A673 (cell line): Measurements from ENCODE around the gene MPI. TPM values are rescaled to one million over a fixed set of nuclear protein-coding genes. Genes with fewer than 3 reads are reported as not detected.

Source experiments
- BruUV-seq: library from RNA; stranded (reverse); fragments of 400-500 nt; replicated peaks from 2 replicates; lab custom pipeline; 2021; lab: Mats Ljungman, UMichigan
- CTCF ChIA-PET: fragments of 300-600 bp; sonication (Branson Sonifier 250); formaldehyde crosslinking; loops from one replicate; lab custom pipeline; 2022; ENCODE audit warnings: antibody characterized with exemption; lab: Charles Lee
- POLR2A ChIA-PET: fragments of 300-600 bp; sonication (Branson Sonifier 250); formaldehyde crosslinking; loops from one replicate; lab custom pipeline; 2022; ENCODE audit warnings: antibody characterized with exemption; ENCODE audit not compliant: low non-redundant PET; lab: Charles Lee
- DNase-seq: peaks from one replicate; pipeline ENCODE4 v3.0.0-alpha.2; 2015; ENCODE audit warnings: low spot score
- H3K27ac ChIP-seq: fragments of 200-600 bp; sonication (generic); 2 replicates; pipeline ENCODE4 v1.5.1; 2016; ENCODE audit warnings: mixed run types, low read depth, mild to moderate bottlenecking, mixed read lengths, antibody characterized with exemption, low read length; ENCODE audit not compliant: poor library complexity, severe bottlenecking
- H3K27me3 ChIP-seq: fragments of 200-600 bp; sonication (generic); replicated peaks from 2 replicates; pipeline ENCODE4 v1.6.1; 2017; ENCODE audit warnings: mixed run types, low read depth, mild to moderate bottlenecking, mixed read lengths, antibody characterized with exemption, low read length; ENCODE audit not compliant: insufficient read depth, poor library complexity
- H3K36me3 ChIP-seq: fragments of 200-600 bp; sonication (generic); 2 replicates; pipeline ENCODE4 v1.6.1; 2016; ENCODE audit warnings: mixed run types, mild to moderate bottlenecking, mixed read lengths, antibody characterized with exemption, low read length; ENCODE audit not compliant: insufficient read depth, poor library complexity, severe bottlenecking
- H3K4me1 ChIP-seq: fragments of 200-600 bp; sonication (generic); 2 replicates; pipeline ENCODE4 v1.6.1; 2017; ENCODE audit warnings: mixed run types, mild to moderate bottlenecking, mixed read lengths, antibody characterized with exemption, low read length; ENCODE audit not compliant: insufficient read depth, poor library complexity, severe bottlenecking
- H3K4me3 ChIP-seq: fragments of 200-600 bp; sonication (generic); 2 replicates; pipeline ENCODE4 v1.5.1; 2016; ENCODE audit warnings: low read depth, mixed run types, mild to moderate bottlenecking, mixed read lengths, low read length; ENCODE audit not compliant: poor library complexity, severe bottlenecking
- H3K9me3 ChIP-seq: fragments of 200-600 bp; sonication (generic); 2 replicates; pipeline ENCODE4 v1.6.1; 2016; ENCODE audit warnings: mixed run types, low read depth, mild to moderate bottlenecking, mixed read lengths, antibody characterized with exemption, low read length; ENCODE audit not compliant: poor library complexity, severe bottlenecking
- EZH2 ChIP-seq: fragments of 200-600 bp; sonication (generic); IDR thresholded peaks from 2 replicates; pipeline ENCODE4 v1.6.1; 2017; ENCODE audit warnings: borderline replicate concordance, low read depth, mild to moderate bottlenecking, mixed read lengths, antibody characterized with exemption, low read length; ENCODE audit not compliant: poor library complexity, severe bottlenecking
- intact Hi-C: fragments of 100-400 bp; cut with micrococcal nuclease; formaldehyde crosslinking; loops from one replicate; pipeline ENCODE4 v1.10.0; 2022; ENCODE audit not compliant: unreplicated experiment
- total RNA-seq: library from RNA; stranded (reverse); gene quantifications from 2 replicates; pipeline ENCODE4 v1.2.3, GENCODE V29; 2021
- TF ChIP-seq, protein P1 (sequence below): fragments of 300-800, 200-600 bp; sonication (generic); conservative IDR thresholded peaks from 2 replicates; pipeline ENCODE4 v1.5.1; 2017; ENCODE audit warnings: low read depth, mild to moderate bottlenecking, antibody characterized with exemption, low read length, moderate library complexity, mixed read lengths

MPI gene
- total RNA-seq, 1 experiment from 2014 or later, result 48.2 TPM

DNA sequence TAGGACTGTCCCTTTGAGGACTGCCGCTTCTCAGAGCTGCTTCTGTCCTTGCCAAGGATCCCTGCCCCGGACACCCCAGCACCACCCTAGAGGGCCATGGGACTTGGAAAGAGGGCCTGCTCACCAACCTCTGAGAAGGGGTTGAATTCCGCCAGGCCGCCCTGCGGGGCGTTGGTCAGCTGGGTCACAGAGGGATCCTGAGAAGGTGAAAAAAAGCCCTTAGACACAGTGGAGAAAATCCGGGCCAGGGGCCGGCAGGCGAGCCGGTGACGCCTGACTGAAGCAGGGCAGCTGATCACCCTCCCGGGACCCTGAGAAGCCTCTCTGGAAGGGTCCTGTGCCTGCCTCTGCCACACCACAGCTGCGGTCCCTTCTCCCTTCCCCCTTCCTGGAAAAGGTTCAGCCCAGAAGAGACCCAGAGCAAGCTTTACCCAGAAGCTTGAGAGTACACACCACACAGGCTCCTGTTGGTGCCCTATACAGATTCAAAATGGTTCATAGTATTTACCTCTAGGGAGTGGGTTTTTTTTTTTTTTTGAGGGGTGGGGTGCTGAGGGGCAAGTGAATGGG, 35.3 kb upstream of the MPI start:
- ChIA-PET CTCF (no interaction called here), POLR2A (interaction anchor here (0.5 to 0.7 kb wide), 3 partner anchors 13 to 965 kb away, joined by 3 to 4 read pairs (median 3); no protein-coding TSS in a partner anchor)
- Histone ChIP-seq H3K27me3 (no peaks in the 10 kb centered on the region), H3K27ac (peak overlapping the region; percentile 47), H3K4me1 (no peaks in the 10 kb centered on the region), H3K36me3 (peaks cover 40% of the 10 kb centered on the region), H3K4me3 (no peak overlapping the region), H3K9me3 (no peaks in the 10 kb centered on the region)
- intact Hi-C loops, result no loop called here
- DNase-seq, result no peak
- TF ChIP-seq, protein P1, sequence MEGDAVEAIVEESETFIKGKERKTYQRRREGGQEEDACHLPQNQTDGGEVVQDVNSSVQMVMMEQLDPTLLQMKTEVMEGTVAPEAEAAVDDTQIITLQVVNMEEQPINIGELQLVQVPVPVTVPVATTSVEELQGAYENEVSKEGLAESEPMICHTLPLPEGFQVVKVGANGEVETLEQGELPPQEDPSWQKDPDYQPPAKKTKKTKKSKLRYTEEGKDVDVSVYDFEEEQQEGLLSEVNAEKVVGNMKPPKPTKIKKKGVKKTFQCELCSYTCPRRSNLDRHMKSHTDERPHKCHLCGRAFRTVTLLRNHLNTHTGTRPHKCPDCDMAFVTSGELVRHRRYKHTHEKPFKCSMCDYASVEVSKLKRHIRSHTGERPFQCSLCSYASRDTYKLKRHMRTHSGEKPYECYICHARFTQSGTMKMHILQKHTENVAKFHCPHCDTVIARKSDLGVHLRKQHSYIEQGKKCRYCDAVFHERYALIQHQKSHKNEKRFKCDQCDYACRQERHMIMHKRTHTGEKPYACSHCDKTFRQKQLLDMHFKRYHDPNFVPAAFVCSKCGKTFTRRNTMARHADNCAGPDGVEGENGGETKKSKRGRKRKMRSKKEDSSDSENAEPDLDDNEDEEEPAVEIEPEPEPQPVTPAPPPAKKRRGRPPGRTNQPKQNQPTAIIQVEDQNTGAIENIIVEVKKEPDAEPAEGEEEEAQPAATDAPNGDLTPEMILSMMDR, result no peak
- no peak for TF ChIP-seq EZH2
- no TSS peak for BruUV-seq

DNA sequence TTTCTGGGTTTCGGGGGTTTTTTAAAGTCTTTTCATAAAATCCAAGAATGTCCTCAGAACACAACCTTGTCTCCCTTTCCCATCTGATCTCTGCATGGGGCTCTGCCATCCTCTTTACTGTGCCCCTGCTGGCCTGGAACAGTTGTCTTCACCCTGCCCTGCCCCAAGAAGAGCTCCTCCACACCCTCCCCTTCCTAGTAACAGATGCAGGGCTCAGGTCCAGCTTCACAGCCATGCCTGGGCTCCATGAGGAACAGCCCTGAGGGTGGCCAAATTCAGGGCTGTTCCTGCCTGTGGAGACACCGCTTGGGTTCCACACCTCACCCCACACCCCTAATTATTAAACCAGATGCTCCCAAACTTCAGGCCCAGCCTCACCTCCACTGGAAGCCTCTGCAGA, 34.0 kb upstream of the MPI start:
- BruUV-seq, result no TSS peak
- TF ChIP-seq, protein P1, result no peak
- TF ChIP-seq EZH2, result no peak

DNA sequence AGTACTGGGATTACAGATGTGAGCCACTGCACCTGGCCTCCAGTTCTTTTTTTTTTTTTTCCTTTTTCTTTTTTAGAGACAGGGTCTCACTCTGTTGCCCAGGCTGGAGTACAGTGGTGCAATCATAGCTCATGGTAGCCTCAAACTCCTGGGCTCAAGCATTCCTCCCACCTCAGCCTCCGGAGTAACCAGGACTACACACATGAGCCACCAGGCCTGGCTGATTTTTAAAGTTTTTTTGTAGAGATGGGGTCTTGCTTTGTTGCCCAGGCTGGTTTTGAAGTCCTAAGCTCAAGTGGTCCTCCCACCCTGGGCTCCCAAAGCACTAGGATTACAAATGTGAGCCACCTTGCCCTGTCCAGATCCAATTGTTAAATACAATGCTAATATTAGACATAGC, 33.3 kb upstream of the MPI start:
- BruUV-seq, result no TSS peak
- H3K27me3 ChIP-seq, result no peaks in the 10 kb centered on the region

More for the DNA sequence above, 34.0 kb upstream of the MPI start:
- ChIA-PET POLR2A (no interaction called here), CTCF (no interaction called here)
- no peaks in the 10 kb centered on the region for H3K27me3 ChIP-seq
- intact Hi-C loops, result no loop called here
- DNase-seq, result no peak
- peaks cover 35% of the 10 kb centered on the region for H3K36me3 ChIP-seq
- no peaks in the 10 kb centered on the region for H3K4me1 ChIP-seq
- H3K9me3 ChIP-seq, result no peaks in the 10 kb centered on the region
- no peak overlapping the region for H3K27ac ChIP-seq
- no peak overlapping the region for H3K4me3 ChIP-seq

More for the DNA sequence above, 33.3 kb upstream of the MPI start:
- Histone ChIP-seq H3K4me3 (no peak overlapping the region), H3K4me1 (no peaks in the 10 kb centered on the region), H3K9me3 (no peaks in the 10 kb centered on the region), H3K36me3 (peaks cover 28% of the 10 kb centered on the region), H3K27ac (no peak overlapping the region)
- intact Hi-C loops, result no loop called here
- DNase-seq, result no peak
- TF ChIP-seq, protein P1, result no peak
- TF ChIP-seq EZH2, result no peak
- CTCF ChIA-PET, result no interaction called here
- POLR2A ChIA-PET, result no interaction called here
